Omental fat pad (tissue), 4 donors: Measurements from ENCODE around the gene ARL15. TPM values are rescaled to one million over a fixed set of nuclear protein-coding genes. Genes with fewer than 3 reads are reported as not detected.

Experiments used
- ATAC-seq: fragments of 150-250 bp; one replicate; pipeline ENCODE4 v1.9.1; 2016; ENCODE audit warnings: mild to moderate bottlenecking, moderate library complexity; ENCODE audit not compliant: low FRiP score
- DNase-seq: peaks from one replicate; pipeline ENCODE4 v3.0.0-alpha.2; 2019; ENCODE audit warnings: low spot score
- CTCF ChIP-seq, 3 donors: fragments of 450-650 bp; IDR thresholded peaks; one replicate each; pipeline ENCODE4 v1.5.1; 2016 to 2017; ENCODE audit warnings: antibody characterized with exemption in 3 of 3, mild to moderate bottlenecking in 3 of 3, moderate library complexity in 2 of 3
- total RNA-seq, 4 donors: library from RNA; depleted of rRNA; stranded (reverse); fragments of >200 nt; gene quantifications; one replicate each; pipeline ENCODE4 v1.1.0, GENCODE V29; 2016

Gene ARL15
- total RNA-seq, 4 donors from 2014 or later = 18.9 to 39.2 (median 29.9) TPM

- no peak for ATAC-seq
- DNase-seq = no peak
- TF ChIP-seq CTCF (IDR thresholded peaks at IDR 0.05) = no peak
Observed at GRCh38 chr5:54341971-54342370, 31.6 kb upstream of the ARL15 start.

GRCh38 chr5:54337523-54337922 is 27.1 kb upstream of the ARL15 start:
- TF ChIP-seq CTCF (IDR thresholded peaks at IDR 0.05) = no peak
- ATAC-seq = no peak
- DNase-seq = no peak

- DNase-seq (no peak), ATAC-seq (no peak)
- no peak for TF ChIP-seq CTCF (IDR thresholded peaks at IDR 0.05)
Observed at GRCh38 chr5:54332720-54333119, 22.3 kb upstream of the ARL15 start.

GRCh38 chr5:54329731-54330709 is 19.6 kb upstream of the ARL15 start:
- ATAC-seq = no peak
- TF ChIP-seq CTCF (IDR thresholded peaks at IDR 0.05) = no peak

GRCh38 chr5:54326662-54327270 is 16.4 kb upstream of the ARL15 start:
- DNase-seq (no peak), ATAC-seq (no peak)
- TF ChIP-seq CTCF (IDR thresholded peaks at IDR 0.05) = no peak

More at GRCh38 chr5:54329731-54330709, 19.6 kb upstream of the ARL15 start:
- no peak for DNase-seq

- no peak for DNase-seq
- no peak for TF ChIP-seq CTCF (IDR thresholded peaks at IDR 0.05)
- no peak for ATAC-seq
Observed at GRCh38 chr5:54325610-54326311, 15.4 kb upstream of the ARL15 start.
